GM12891 (cell line): ENCODE results near the gene RUVBL2.
A peak's percentile ranks its signal among the peaks of the same experiment; 100 is the strongest.

Experiments
- DNase-seq: peaks from one replicate; pipeline ENCODE4 v3.0.0; 2011; ENCODE audit warnings: low spot score; ENCODE audit not compliant: insufficient read length
- FAIRE-seq: peaks from 2 replicates; lab custom pipeline; 2011; peaks lifted over from hg19 to GRCh38; lab: Jason Lieb, UNC
- PAX5 ChIP-seq: IDR thresholded peaks from 2 replicates; pipeline ENCODE4 v1.6.1; 2011; ENCODE audit warnings: low read length, moderate library complexity, mild to moderate bottlenecking; ENCODE audit not compliant: insufficient read depth, severe bottlenecking
- POLR2A ChIP-seq: IDR thresholded peaks from 2 replicates; pipeline ENCODE4 v1.6.1; 2011; ENCODE audit warnings: low read depth, low read length, control low read depth
- POLR2AphosphoS5 ChIP-seq: IDR thresholded peaks from 2 replicates; pipeline ENCODE4 v1.6.1; 2011; ENCODE audit warnings: low read depth, low read length, control low read depth
- POU2F2 ChIP-seq: IDR thresholded peaks from 2 replicates; pipeline ENCODE4 v1.6.1; 2011; ENCODE audit warnings: low read depth, mild to moderate bottlenecking, control low read depth, low read length, moderate library complexity
- SPI1 ChIP-seq: IDR thresholded peaks from 2 replicates; pipeline ENCODE4 v1.6.1; 2011; ENCODE audit warnings: low read depth, low read length, control low read depth
- TAF1 ChIP-seq: IDR thresholded peaks from 2 replicates; pipeline ENCODE4 v1.6.1; 2011; ENCODE audit warnings: low read depth, low read length, control low read depth

RUVBL2 gene

DNA sequence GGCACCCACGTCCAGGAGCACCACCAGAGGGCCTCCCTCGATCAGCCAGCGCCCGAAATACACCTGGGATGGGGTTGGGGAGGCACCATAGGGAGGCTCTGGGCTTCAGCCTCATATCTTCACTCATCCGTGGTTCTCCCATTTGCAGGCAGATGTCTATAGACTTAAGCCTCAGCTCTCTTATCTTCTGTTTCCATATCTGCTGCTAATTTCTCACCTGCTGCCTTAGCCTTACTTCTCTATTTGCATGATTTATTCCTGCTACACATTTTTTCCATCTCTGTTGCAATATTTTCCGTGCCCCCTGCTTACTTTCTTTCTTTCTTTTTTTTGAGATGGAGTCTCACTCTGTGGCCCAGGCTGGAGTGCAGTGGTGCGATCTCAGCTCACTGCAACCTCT, 6.4 kb upstream of the RUVBL2 start:
- no peak for FAIRE-seq
- DNase-seq: no peak
- no peak for TF ChIP-seq POLR2AphosphoS5
- TF ChIP-seq PAX5: no peak
- TF ChIP-seq SPI1: no peak
- TF ChIP-seq POLR2A: no peak
- TF ChIP-seq TAF1: no peak

GRCh38 chr19:48988286-48988685, 5.4 kb upstream of the RUVBL2 start:
- no peak for TF ChIP-seq POU2F2
- TF ChIP-seq POLR2AphosphoS5: no peak
- TF ChIP-seq TAF1: no peak
- no peak for TF ChIP-seq SPI1
- no peak for TF ChIP-seq POLR2A
- no peak for TF ChIP-seq PAX5
- FAIRE-seq (no peak), DNase-seq (no peak)

- FAIRE-seq (no peak), DNase-seq (no peak)
- TF ChIP-seq POU2F2 (no peak), POLR2AphosphoS5 (no peak), SPI1 (no peak), POLR2A (no peak), PAX5 (no peak), TAF1 (no peak)
Measured at GRCh38 chr19:48988860-48989259, 4.8 kb upstream of the RUVBL2 start.

DNA sequence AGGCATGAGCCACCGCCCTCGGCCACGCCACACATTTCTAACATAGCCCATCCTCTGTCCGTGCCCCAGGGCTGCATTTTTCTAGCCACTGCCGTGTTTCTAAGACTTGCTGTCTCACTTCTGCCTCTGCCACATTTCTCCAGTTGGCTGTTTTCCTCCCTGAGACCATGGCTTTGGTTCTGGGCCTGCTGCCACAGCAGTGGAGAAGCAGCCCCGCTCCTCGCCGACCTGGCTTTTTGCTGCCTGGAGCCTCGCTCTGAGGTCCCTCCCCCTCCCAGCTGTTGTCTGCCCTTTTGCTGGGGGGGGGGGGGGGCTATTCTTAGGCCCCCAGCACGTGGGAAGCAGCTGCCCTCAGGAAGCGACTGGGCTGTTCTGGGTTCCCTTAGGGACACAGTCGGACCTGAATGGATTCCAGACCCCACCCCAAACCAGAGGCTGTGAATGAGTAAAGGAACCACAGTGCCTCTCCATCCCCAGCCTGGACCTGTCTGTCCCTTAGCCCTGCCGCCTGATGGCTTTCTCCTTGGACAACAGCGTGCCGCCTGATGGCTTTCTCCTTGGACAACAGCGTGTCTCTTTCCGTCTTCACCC, 3.9 kb upstream of the RUVBL2 start:
- no peak for TF ChIP-seq POLR2AphosphoS5
- no peak for TF ChIP-seq PAX5
- no peak for TF ChIP-seq POU2F2
- no peak for TF ChIP-seq POLR2A
- no peak for TF ChIP-seq SPI1
- TF ChIP-seq TAF1: no peak
- FAIRE-seq: no peak
- DNase-seq: no peak

DNA sequence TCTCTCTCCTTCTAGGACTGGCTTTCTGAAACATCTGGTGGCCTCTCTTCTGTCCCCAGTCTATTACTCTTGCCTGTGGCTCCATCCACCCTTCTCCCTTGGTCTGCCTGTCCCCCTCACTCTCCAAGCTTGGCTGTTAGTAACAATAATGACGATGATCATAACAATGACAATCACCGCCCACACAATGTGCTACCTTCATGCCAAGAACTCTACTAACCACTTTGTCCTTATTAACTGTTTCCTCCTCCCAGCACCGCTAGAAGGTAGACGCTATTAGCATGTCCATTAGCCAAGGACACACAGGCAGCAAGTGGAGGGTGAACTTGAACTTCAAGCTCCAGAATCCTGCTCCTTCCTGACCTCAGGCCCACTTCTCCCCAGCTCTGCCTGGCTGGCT, 3.3 kb upstream of the RUVBL2 start:
- no peak for DNase-seq
- no peak for FAIRE-seq
- TF ChIP-seq POLR2AphosphoS5 (no peak), PAX5 (no peak), POU2F2 (no peak), TAF1 (no peak), POLR2A (no peak), SPI1 (no peak)

DNA sequence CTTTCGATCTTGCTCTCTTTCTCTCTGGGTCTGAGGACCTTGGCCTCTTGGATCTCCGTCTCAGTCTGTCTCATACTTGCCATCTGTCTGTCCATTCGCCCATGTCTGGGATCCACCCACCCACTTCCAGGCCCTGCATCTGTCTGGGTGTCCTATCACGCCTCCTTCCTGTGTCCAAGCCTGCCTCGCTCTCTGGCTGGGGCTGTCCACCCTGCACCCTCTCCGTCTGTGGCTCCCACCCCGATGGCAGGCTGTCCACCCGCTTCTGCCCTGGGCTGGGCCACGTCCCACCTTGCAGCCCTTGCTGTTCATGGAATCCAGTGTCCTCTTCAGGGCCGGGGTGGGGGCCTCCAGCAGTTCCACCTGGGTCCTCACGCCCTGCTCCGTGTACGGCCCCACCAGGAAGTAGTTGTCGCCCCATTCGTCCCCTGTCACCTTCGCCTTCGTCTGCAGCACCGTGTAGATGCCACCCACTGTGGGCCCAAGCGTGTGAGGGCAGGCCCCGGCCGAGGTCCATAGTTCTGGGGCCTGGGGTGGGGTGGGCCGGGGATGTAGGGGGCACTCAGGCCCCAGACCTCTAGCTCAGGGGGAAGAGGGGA, 2.6 kb upstream of the RUVBL2 start:
- no peak for TF ChIP-seq TAF1
- no peak for TF ChIP-seq POLR2AphosphoS5
- TF ChIP-seq POU2F2: no peak
- no peak for TF ChIP-seq SPI1
- no peak for TF ChIP-seq POLR2A
- no peak for TF ChIP-seq PAX5
- FAIRE-seq (no peak), DNase-seq (no peak)

DNA sequence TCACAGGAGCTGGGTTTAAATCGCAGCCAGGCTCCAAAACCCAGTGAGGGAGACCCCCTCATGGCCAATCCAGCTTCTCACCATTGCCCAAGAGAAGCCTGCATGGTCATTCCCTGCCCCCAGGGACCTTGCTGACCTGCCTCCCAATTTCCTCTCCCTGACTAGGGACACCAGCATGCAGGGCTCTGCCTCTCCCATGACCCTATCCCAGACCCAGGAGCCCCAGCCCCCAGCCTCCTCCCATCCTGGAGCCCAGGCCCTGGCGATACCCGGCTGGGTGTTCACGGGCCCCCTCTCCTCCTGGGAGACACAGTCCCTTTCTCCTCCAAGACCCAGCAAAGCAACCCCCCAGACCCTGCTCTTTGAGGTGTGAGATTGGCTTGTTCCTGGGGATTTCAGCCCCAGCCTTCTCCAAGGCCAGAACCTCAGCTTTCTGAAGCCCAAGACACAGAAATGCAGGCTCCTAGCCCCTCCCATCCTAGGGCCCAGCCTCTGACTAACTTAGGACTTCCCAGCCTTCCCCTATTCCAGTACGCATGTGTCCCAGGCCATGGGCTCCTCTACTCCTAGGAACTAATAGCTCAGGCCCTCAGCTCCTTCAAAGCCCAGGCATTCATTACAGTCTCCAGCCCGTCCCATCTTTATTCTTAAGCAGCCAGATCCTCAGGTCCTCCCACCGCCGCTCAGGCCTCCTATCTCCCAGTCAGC, 1.7 kb upstream of the RUVBL2 start:
- DNase-seq (peak; percentile 47), FAIRE-seq (no peak)
- TF ChIP-seq PAX5: no peak
- 0 out of 2 replicates have a peak, but pooled peaks have one; percentile 2 for TF ChIP-seq SPI1
- TF ChIP-seq POU2F2: no peak
- no peak for TF ChIP-seq POLR2A

DNA sequence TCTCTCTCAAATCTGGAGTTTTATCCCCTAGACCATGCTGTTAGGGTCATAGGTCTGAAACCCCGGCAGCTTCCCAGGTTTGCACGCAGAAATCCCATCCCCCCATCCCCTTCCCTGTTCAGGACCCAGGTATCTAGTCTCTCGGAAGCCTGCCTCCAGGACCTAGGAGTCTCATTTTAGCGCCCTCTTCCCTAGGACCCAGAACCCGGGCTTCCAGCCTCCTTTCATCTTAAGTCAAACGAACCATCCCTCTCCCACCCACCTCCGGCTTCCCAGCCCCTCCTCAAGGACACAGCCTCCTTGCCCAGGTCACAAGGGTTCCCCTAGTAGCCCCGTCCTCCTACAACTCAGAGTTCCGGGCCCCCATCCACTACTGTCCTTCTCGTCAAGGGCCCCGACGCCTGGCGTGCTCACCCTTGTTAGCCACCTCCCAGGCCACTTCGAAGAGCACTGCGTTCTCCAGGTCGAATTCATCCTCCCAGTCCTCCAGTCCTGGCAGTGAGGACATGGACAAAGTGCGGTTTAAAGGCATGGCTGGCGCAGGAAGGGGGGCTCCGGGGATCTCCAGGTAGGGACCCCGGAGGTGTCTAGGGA, 1.0 kb upstream of the RUVBL2 start:
- FAIRE-seq (no peak), DNase-seq (no peak)
- no peak for TF ChIP-seq POU2F2
- no peak for TF ChIP-seq PAX5
- no peak for TF ChIP-seq SPI1
- no peak for TF ChIP-seq POLR2AphosphoS5
- TF ChIP-seq TAF1: no peak
- no peak for TF ChIP-seq POLR2A

DNA sequence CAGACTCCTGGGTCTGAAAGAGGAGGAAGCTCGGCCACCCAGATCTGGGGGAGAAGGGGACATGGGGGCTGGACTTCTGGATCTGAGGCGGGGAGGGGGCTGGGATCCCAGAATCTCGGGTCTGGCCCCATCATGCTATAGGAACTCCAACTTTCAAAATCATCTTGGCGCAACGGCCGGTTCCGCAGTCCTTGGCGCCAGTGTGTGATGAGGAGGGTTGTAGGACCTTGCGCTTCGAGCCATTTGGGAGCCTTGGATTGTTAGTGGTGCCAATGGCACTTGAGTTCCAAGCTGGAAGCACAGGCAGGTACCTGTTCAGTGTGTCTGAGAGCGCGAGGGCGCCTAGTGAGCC, 324 bp downstream of the RUVBL2 start:
- DNase-seq: no peak
- no peak for FAIRE-seq
- TF ChIP-seq POLR2AphosphoS5: no peak

DNA sequence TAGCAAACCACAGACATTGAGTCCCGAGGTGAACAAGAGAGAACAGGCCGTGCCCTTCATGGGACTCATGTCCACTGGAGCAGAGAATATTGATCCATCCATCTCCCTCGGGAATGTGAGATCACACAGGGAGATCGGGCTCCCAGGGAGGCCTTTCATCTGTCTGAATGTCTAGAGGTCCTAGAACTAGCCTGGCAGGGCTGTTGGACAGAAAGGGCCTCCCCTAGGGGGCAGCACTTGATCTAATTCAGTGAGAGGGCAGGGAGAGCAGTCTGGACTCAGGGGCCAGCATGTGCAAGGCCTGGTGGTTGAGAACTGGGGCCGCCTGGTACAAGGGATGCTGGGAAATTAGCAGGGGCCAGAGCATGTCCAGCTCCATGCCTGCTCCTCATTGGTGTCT, 4.3 kb downstream of the RUVBL2 start:
- no peak for TF ChIP-seq POU2F2
- TF ChIP-seq TAF1: no peak
- TF ChIP-seq POLR2A: no peak
- no peak for TF ChIP-seq SPI1
- TF ChIP-seq POLR2AphosphoS5: no peak
- TF ChIP-seq PAX5: no peak
- FAIRE-seq (no peak), DNase-seq (no peak)
